RWPE1 (cell line): Measurements from ENCODE around the gene SLC6A9.

Experiments
- CTCF ChIA-PET: fragments of 350-600 bp; sonication (Branson Sonifier 250); formaldehyde crosslinking; extraction: SDS; loops from one replicate; lab custom pipeline; 2021; lab: Yijun Ruan, JAX
- POLR2A ChIA-PET: fragments of 400-600 bp; formaldehyde crosslinking; extraction: SDS; loops from one replicate; lab custom pipeline; 2020; ENCODE audit warnings: antibody characterized with exemption; ENCODE audit not compliant: low non-redundant PET; lab: Yijun Ruan, JAX
- DNase-seq: peaks from one replicate; pipeline ENCODE4 v3.0.0; 2012; ENCODE audit warnings: low spot score
- H3K27ac ChIP-seq: fragments of 450-650 bp; 2 replicates; pipeline ENCODE4 v1.5.1; 2017
- TF ChIP-seq, protein P1 (sequence below): fragments of 450-650 bp; conservative IDR thresholded peaks from 2 replicates; pipeline ENCODE4 v1.5.1; 2017; ENCODE audit warnings: low read depth, mild to moderate bottlenecking

SLC6A9 gene

DNA sequence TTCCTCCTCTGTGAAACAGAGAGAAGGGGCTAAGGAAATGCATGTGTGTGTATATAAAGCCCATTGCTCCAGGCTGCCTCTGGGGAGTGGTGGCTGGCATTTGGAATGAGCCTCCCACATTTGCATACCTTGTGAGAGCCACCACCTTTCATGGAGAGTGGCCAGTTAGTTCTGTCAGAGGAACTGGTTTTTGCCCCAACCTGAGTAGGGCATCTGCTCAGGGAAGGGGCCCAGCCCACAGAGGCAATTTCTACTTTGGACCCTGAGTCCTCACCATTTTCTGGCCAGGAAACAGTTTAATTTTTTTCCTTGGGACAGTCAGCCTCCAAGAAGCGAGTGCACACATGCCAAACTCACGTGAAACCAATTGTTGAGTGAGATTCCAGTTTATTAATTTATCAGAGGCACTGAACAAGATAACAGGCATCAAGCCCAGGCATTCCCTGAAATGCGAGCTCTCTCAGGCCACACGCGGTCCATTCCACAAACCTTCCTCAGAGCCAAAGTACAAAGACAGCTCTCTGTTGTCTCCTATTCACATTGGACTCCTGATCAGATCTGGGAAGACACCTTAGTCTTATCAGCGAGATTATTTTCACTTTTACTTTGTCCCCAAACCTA lies 1.0 kb upstream of the SLC6A9 start:
- CTCF ChIA-PET, result interaction anchor here (0.6 to 1.0 kb wide), 4 partner anchors 15 to 568 kb away, joined by 3 to 4 read pairs (median 4); no protein-coding TSS in a partner anchor
- TF ChIP-seq, protein P1, sequence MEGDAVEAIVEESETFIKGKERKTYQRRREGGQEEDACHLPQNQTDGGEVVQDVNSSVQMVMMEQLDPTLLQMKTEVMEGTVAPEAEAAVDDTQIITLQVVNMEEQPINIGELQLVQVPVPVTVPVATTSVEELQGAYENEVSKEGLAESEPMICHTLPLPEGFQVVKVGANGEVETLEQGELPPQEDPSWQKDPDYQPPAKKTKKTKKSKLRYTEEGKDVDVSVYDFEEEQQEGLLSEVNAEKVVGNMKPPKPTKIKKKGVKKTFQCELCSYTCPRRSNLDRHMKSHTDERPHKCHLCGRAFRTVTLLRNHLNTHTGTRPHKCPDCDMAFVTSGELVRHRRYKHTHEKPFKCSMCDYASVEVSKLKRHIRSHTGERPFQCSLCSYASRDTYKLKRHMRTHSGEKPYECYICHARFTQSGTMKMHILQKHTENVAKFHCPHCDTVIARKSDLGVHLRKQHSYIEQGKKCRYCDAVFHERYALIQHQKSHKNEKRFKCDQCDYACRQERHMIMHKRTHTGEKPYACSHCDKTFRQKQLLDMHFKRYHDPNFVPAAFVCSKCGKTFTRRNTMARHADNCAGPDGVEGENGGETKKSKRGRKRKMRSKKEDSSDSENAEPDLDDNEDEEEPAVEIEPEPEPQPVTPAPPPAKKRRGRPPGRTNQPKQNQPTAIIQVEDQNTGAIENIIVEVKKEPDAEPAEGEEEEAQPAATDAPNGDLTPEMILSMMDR, result no peak
- POLR2A ChIA-PET, result no interaction called here
- no peak for DNase-seq
- H3K27ac ChIP-seq, result peak overlapping the region; percentile 96

DNA sequence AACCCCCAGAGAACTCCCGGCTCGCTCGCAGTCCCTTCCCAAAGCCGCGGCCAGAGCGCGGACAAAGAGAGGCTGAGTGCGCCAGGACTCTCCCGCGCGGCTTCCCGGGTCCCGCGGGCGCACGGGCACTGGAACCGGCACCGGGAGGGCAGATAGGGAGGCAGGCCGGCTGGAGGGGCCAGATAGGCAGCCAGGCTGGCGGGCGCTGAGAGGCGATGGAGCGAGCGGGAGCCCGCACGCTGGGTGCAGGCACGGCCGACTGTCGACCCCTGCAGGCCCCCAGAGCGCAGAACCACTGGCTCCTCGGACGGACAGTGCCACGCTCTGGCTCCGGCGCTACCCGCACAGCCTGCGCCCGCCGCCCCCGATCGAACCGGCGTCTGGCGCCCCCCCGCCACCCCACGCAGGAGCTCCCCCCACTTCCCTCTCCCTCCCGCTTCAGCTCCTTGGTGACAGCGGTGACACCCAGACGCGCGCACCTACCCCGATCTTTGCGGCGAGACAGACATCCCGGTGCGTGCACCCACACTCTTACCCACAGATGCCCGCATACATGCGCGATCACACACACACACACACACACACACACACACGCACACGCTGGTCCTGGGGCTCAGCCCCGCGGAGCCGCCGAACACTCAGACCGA lies 534 bp downstream of the SLC6A9 start:
- ChIA-PET POLR2A (no interaction called here), CTCF (interaction anchor here (0.9 to 1.3 kb wide), 5 partner anchors 17 to 622 kb away, joined by 3 read pairs; no protein-coding TSS in a partner anchor)
- peak; percentile 34 for DNase-seq
- H3K27ac ChIP-seq, result peak overlapping the region; percentile 96
- TF ChIP-seq, protein P1, result no peak

DNA sequence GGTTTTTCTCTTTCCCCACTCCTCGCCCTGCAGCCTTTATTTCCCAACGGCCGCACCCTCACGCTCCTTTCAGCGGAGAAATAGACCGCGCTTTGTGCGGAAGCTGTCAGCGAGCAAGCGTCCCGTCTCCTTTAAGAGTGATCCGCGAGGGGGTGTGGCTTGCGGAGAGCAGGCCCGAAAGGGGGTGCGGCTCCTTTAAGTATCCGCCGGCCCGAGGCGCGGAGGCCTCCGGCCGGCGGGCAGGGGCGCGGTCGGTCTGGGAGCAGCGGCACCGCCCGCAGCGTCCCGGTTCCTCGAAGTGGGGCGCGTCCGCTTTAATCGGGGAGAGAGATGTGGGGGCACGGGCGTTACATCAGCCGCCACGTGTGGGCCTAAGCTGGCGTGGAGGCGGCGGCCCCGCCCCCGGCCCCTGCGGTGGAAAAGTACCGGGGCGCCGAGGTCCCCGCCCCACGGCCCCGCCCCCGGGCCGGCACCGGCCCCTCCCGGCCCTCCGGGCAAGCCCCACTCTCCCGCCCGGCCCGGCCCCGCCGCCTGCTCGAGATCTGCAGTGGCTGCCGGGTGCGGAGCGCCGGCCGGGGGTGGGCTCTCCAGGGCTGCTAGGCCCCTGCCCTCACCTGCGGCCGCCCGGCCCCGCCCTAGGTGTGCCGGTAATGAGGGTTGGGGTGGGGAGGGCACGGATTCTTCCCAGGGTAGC lies 1.2 kb downstream of the SLC6A9 start:
- CTCF ChIA-PET, result interaction anchor here (0.7 to 1.3 kb wide), 4 partner anchors 24 to 623 kb away, joined by 3 read pairs; no protein-coding TSS in a partner anchor
- POLR2A ChIA-PET, result no interaction called here
- TF ChIP-seq, protein P1, result no peak
- peak overlapping the region; percentile 96 for H3K27ac ChIP-seq
- peak; percentile 93 for DNase-seq

DNA sequence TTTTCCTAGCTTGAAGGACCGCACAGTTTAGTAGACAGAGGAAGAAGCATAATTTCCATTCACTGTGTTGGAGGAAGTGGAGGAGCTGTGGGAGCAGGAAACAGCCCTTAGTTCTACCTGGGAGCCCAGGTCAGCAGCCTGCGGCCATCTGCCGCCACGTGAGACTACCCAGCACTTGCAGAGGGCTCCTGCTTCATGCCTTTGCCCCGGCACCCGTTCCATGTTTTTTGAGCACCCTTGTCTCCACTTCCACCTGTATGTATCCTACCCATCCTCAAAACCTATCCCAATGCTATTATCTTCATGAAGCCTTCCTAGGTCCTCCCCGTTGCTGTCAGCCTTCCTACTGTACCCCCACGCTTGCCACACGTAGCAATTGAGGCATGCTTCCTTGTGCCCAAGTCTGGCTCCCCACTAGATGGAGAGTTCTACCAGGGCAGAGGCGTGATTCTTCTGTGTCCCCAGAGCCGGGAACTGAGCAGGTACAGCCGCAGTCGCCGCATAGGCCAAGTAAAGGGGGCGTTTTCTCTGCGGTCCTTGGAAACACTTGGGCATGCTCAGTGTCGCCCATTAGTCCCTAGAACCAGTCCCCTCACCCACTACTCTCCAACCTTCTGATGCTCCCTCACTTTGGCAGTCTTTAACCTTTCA lies 1.9 kb downstream of the SLC6A9 start:
- POLR2A ChIA-PET, result no interaction called here
- CTCF ChIA-PET, result interaction anchor here (0.6 to 1.0 kb wide), 3 partner anchors 23 to 95 kb away, joined by 3 read pairs; no protein-coding TSS in a partner anchor
- peak overlapping the region; percentile 96 for H3K27ac ChIP-seq
- no peak for DNase-seq
- TF ChIP-seq, protein P1, result no peak

DNA sequence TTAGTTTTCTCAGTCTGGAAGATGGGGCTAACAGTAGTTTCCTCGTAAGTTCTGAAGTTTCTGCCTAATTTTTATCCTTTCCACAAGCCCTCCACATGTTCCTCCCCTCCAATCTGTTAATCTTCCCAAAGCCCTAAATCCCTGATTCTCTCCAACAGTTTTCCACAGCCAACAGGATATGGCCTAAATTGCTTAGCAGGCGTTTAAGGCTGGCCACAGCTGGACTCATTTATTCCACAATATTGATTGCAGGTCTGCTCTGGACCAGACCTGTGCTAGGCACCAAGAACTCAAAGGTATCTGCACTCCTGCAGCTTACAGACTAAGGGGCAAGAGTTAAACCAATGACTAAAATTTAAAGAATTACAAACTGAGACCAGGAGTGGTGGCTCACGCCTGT lies 3.9 kb downstream of the SLC6A9 start:
- POLR2A ChIA-PET, result no interaction called here

More for the DNA sequence above, 3.9 kb downstream of the SLC6A9 start:
- no peak for DNase-seq
- CTCF ChIA-PET, result interaction anchor here (1.0 to 1.4 kb wide), 2 partner anchors 21 to 22 kb away, joined by 3 to 4 read pairs; no protein-coding TSS in a partner anchor
- TF ChIP-seq, protein P1, result no peak
- H3K27ac ChIP-seq, result no peak overlapping the region; the same call in 1 of the 2 replicates
